NCI-H226 (cell line): ENCODE data around the gene CCDC8.
A peak's percentile ranks its signal among the peaks of the same experiment; 100 is the strongest.
"Not testable (repeated sequence)": the region's sequence is repeated elsewhere in the genome, so short reads cannot be mapped to it uniquely, and the experiment has no call there.

Experiments
- DNase-seq: peaks from one replicate; pipeline ENCODE4 v3.0.0-alpha.2; 2015

The CCDC8 gene, protein sequence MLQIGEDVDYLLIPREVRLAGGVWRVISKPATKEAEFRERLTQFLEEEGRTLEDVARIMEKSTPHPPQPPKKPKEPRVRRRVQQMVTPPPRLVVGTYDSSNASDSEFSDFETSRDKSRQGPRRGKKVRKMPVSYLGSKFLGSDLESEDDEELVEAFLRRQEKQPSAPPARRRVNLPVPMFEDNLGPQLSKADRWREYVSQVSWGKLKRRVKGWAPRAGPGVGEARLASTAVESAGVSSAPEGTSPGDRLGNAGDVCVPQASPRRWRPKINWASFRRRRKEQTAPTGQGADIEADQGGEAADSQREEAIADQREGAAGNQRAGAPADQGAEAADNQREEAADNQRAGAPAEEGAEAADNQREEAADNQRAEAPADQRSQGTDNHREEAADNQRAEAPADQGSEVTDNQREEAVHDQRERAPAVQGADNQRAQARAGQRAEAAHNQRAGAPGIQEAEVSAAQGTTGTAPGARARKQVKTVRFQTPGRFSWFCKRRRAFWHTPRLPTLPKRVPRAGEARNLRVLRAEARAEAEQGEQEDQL

DNA sequence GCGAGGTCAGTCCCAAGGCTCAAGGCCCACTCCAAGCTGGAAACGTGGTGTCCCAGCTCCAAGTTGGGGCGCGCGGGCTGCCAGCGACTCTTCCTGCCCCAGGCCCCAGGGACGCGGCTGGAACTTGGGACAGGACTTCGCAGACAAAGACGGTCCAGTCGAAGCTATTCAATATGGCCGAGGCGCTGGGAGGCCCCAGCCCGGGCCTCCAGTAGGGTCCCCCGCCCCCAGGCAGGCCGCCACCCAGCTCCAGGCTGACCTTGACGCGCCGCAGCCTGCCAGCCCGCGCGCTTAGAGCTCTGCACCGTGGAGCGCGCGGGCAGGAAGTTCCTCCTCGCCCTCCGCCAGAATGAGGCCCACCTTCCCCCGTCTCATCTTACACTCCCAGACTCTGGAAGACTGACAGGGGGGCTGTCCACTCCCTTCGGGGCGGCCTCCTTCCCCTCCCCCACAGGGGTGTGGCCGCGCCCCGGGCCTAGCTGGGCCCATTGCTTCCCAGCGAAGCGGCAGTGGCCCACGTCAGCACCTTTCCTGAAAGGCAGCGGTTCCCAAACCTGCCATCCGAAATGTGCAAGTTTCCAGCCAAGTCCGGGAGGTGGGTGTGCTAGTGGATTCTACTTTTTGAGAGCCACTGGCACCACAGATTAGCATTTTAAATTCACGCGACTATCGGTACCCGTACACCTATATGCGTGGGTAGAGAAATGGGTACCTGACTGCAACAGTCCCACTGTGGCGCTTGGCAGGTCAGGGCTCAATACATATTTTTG is at the start of gene CCDC8:
CCDC8 (minus strand) TSS at position 303 of the 770 bp plus-strand sequence. CDS start 754 bp downstream, outside the sequence.
- DNase-seq = no peak

DNA sequence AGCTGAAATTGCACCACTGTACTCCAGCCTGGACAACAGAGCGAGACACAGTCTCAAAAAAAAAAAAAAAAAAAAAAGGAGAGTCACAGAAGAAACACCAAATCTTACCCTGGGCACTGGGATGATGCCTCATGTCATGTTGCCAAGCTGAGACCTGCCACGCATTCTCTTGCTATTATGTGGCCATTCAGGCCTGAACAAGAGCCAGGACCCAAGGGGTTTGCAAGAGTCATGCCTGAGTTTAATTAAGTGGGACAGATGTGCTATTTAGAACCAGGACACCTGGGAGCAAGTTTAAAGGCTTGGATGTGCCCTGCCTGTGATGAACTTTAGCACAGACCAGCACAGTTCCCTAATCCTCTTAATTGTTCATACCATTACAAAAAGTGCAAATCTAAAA is 48.2 kb upstream of the CCDC8 start:
- no peak for DNase-seq

GRCh38 chr19:46460981-46461380 is 47.6 kb upstream of the CCDC8 start:
- DNase-seq = no peak

GRCh38 chr19:46460055-46460454 is 46.7 kb upstream of the CCDC8 start:
- DNase-seq = no peak

- no peak for DNase-seq
These were observed 43.6 kb upstream of the CCDC8 start for GRCh38 chr19:46456930-46457329.

GRCh38 chr19:46454244-46454643 is 40.9 kb upstream of the CCDC8 start:
- no peak for DNase-seq

DNA sequence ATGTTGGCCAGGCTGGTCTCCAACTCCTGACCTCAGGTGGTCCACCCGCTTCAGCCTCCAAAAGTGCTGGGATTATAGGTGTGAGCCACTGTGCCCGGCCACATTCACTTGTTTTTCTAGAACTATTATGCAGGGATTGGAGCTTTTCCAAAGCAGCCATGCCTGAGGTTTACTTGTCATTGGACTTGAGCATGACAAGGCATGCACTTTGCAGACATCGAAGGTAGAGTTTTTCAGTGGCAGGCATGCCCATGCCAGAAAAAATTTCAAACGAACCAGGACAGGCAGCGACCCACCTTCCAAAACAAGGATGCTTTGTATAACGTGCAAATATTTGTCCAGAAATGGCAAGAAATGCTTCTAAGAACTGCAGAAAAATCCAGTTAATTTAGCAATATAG is 40.3 kb upstream of the CCDC8 start:
- DNase-seq = no peak

DNA sequence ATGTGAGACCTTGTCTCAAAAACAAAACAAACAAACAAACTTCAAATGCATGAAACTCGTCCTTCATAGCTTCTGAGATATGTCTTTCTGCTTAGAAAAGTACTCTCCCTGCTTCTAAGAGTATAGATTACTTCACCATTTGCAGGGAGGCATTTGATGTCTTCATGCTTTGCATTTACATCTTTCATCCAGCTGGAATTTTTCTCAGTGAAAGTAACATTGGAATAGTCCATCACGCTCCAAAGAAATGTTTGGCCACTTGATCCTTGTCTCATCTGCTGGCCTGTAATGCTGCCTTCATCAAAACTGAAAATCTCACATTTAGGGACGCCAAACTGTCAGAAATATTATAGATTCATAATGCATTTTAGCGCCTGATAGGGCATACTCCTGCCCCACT is 38.8 kb upstream of the CCDC8 start:
- DNase-seq = no peak

GRCh38 chr19:46451352-46451751 is 38.0 kb upstream of the CCDC8 start:
- DNase-seq = no peak

DNA sequence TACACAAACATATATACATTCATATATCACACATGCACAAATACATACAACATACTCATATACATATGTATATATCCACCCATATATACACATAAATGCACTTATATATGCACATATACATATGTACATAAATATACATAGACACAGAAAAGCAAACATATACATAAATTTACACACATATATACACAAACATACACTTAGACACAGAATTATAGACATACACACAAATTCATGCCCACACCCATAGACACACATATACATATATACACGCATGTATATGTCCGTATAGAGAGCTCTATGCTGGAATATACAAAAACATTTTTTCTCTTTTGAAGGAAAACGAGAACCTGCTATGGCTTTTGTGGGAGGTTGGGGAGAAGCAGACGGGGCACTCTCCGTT is 37.4 kb upstream of the CCDC8 start:
- no peak for DNase-seq

DNA sequence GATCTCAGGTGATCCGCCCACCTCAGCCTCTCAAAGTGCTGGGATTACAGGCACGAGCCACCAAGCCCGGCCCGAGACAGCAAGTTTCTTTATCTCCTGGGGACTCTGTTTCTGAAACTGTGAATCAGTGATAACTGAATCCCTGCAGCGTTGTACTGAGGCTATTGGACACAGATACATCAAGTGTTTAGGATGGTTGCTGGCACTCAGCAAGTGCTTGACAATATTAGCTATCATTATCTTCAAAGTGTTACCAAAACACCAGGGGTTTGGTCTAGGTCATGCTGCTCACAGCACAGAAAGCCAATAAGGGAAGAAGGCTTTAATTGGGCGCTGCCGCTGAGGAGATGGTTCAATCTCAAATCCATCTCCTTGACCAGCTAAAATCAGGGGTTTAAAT is 35.9 kb upstream of the CCDC8 start:
- no peak for DNase-seq

DNA sequence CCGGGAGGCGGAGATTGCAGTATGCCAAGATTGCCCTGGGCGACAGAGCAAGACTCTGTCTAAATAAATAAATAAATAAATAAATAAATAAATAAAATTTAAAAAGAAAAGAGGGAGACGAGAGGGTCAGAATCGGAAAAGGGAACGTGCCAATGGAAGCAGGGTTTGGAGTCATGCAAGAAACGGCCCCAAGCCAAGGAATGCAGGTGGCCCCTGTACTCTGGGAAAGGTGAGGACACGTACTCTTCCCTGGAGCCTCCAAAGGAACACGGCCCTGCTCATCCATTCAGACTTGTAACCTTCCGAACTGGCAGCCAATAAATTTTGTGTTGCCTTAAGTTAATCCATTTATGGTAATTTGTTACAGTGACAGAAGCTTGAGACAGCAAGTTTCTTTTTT is 35.2 kb upstream of the CCDC8 start:
- no peak for DNase-seq

- DNase-seq = no peak
These were observed 34.5 kb upstream of the CCDC8 start for GRCh38 chr19:46447824-46448223.

DNA sequence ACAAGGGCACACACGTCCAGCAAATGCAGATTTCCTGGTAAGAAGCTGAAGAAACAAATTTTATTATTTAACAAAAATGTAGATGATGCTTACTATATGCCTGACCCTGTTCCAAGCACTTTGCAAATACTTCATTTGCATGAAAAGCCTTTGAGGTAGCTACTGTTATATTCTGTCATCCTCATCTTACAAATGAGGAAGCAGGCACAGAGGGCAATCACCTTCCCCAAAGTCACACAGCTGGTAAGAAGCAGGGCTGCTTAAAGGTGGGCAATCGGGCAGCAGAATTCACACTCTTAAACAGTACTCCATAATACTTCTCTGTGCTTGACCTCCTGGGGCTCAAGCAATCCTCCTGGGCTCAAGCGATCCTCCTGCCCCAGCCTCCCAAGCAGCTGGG is 33.6 kb upstream of the CCDC8 start:
- DNase-seq = no peak

DNA sequence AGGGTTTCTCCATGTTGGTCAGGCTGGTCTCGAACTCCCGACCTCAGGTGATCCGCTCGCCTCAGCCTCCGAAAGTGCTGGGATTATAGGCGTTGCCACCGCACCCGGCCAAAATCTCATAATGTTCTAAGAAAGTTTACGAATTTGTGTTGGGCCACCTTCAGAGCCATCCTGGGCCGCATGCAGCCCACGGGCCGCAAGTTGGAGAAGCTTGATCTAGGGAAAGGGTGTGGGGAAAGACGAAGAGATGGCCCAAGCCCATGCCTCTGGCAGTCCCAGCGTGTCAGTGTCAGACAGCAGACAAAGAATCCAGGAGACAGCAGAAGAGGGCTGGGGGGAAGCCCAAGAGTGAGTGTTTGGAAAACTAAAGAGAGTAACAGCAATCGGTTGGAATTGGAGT is 32.7 kb upstream of the CCDC8 start:
- no peak for DNase-seq

DNA sequence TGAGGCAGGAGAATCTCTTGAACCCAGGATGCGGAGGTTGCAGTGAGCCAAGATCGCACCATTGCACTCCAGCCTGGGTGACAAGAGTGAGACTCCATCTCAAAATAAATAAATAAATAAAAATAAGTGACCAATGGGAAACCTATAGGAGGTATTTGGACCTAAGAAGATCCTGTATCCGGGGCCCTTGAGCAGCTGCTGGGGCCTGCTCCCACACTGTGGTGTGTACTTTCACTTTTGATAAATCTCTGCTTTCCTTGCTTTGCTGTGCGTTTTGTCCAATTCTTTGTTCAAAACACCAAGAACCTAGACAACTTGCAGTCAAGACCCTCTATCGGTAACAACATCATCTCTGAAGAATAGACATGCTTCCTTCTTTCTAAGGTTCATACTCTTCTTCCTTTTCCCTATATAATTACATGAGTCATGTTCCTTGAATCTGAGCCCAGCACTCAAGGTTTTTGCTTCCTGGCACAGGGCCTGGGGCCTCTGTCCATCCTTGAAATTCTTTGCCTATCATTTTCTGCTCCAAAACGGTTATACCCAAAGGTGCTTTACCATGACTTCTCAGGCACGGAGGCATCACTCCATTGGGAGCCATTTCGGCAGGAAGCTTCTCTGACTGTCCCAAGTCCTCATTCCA is 29.6 kb upstream of the CCDC8 start:
- peak; percentile 80 for DNase-seq

DNA sequence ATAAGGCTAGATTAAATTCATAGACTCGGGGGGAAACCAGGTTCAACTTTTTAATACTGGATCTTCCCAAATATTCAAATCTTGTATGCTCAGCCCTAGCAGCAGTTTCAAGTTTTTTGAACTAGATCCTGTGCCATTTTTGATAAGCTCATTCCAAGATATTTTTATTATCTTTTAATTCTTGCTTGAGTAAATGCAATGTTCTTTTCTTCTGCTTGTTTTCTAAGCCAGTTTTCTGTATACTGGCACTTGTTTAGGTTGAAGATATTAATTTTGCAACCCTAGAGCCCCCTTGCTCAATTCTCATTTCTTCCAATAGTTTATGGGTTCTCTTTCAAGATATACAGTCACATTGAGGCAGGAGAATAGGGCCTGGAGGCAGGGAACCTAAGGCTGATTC is 28.5 kb upstream of the CCDC8 start:
- no peak for DNase-seq

- DNase-seq = not testable (repeated sequence)
These were observed 22.3 kb upstream of the CCDC8 start for GRCh38 chr19:46435689-46436088.

DNA sequence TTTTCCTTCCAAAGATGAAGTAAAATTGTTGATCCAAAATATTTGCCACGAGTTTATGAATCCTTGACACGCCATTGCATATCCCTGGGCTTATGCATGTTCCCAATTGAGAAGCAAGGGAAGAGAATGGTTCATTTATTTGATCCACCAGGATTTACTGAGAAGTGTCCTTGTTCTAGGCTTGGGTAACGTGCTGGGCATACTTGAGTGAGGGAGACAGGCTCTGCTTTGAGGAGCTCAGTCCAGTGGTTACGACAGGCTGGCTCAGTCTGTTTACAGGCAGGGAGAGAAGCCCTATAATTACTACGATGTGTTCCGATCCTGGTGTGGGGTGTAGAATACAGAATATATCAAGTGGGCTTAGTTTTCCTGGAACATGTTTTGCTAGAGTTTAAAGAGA is 21.6 kb upstream of the CCDC8 start:
- DNase-seq = no peak

DNA sequence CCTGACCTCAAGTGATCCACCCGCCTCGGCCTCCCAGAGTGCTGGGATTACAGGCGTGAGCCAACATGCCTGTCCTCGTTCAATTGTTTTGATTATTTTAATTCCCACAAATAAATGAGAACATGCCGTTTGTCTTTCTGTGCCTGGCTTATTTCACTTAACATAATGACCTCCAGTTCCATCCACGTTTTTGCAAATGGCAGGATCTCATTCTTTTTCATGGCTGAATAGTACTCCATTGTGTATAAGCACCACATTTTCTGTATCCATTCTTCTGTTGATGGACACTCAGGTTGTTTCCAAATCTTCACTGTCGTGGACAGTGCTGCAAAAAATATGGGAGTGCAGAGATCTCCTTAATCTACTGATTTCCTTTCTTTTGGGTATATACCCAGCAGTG is 20.1 kb upstream of the CCDC8 start:
- DNase-seq = not testable (repeated sequence)

DNA sequence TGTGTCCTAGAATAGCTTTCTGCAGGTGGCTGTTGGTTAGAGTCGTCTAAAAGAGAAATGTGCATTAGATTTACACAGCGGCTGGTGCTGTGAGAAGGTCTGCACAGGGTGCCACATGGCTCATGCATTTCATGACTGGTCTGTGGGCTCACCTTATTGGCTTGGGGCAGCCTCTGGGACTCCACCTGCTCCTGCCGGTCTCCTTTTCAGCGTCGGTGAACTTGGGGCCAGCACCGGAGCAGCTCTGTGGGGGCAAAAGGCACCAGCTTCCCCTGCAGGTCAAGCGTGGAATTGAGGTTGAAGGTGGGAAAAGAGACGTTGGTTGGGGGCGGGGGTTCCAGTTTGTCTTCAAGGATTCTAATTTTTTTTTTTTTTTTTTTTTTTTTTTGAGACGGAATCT is 18.5 kb upstream of the CCDC8 start:
- DNase-seq = no peak

GRCh38 chr19:46429999-46430398 is 16.6 kb upstream of the CCDC8 start:
- no peak for DNase-seq
